8988T (cell line): ENCODE measurements around the gene LRRC9.
A peak's percentile ranks its signal among the peaks of the same experiment; 100 is the strongest.
"Not testable (repeated sequence)": the region's sequence is repeated elsewhere in the genome, so short reads cannot be mapped to it uniquely, and the experiment has no call there.

ENCODE experiments used
- DNase-seq: peaks from one replicate; pipeline ENCODE4 v3.0.0; 2011

LRRC9 gene

DNA sequence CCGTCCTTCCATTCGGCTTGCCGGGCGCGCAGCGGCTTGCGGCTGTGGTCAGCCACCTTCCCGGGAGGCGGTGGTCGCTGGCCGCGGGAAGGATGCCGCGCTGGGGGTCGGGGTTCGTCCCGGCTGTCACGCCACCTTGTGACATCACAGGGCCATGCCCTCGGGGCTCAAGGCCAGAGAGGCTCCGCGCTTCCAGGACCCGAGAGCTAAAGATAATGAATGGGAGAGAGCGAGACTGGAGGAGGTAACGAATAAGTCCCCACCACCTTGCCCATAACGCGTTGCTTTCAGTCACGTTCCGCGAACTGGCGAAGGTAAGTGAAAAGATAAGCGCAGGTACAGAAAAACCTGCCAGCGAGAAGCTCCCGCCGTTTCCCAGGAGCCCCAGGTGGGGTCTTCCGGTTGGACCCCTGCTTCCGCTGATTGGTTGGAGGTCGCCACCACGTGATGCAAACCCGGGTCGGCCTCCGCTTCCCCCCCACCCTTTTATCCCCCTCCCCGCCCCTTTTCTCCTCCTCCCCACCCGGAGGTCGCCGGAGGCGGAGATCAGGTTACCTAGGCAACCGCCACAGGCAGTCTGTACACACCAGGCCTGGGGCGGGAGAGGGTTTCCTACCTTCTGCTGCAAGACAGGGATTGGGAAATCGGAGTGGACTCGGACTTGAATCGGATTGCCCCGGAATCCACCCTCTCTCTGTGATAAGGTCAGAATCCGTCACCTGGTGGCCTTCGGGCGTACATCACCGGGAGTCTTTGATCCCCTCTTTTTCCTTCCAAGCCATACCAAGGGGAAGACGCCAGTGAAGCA is at the start of gene LRRC9:
Gene LRRC9 (plus strand): TSS at position 575 of the 808 bp plus-strand sequence.
- no peak for DNase-seq

DNA sequence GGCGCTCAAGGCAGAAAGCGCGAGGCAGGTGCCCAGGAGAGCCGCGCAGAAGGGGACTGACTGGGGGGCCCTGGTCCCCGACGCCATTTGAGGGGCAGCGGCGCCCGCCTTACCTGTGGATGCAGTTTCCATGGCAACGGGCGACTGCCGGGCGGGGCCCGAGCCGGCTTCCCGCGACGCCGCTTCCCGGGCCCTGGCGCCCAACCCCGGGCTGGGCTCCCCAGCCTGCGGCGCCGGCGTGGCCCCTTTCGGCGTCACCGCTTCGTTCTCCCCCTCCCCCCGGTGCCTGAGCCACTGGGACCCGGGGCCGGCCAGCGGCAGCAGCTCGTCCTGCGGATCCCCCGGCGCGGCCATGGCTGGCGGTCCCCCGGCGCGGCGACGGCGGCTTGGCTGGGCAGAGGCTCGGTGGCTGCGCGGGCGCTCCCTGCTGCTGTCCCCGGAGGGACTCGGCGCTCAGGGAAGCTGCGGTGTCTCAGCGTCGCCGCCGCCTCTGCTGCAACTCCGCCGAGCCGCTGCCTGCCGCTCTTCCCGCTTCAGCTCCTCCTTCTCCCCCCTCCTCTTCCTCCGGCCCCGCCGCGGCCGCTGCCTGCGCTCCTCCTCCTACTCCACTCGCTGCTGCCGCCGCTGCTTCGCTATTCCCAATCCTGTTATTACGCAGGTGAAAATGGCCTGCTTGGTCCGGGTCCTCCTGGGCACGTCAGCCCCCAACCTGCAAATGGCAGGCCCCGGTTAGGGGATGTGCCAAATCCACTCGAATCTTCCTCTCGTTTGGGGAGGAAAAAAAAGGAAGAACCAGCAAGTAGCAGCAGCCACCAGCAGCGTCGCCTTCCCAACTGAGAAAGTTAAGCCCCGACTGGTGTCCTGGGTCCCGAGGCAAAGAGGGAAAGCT is 49.4 kb upstream of the LRRC9 start, which contains the start of gene RTN1:
Gene RTN1 (minus strand): TSS at position 500 of the 889 bp plus-strand sequence. CDS start 146 bp downstream, at position 354.
- peak; percentile 48 for DNase-seq

DNA sequence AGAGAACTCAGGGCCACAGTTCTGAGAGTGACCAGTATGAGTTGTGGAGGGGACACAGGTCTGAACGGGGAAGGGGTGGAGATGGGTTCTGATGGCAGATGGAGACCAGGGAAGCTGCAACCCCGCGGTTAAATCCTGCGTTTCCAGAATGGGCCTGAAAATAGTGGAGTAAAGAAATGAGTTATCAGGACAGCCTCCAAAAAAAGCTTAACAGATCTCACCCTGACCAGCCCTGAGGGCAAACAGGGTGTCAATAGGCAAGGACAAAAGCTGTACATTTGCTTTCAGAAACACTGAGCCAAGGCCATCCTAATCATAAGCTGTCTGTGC is 48.8 kb upstream of the LRRC9 start:
- DNase-seq = no peak

- DNase-seq = no peak
Observed at GRCh38 chr14:59882957-59883356, 37.0 kb upstream of the LRRC9 start.

DNA sequence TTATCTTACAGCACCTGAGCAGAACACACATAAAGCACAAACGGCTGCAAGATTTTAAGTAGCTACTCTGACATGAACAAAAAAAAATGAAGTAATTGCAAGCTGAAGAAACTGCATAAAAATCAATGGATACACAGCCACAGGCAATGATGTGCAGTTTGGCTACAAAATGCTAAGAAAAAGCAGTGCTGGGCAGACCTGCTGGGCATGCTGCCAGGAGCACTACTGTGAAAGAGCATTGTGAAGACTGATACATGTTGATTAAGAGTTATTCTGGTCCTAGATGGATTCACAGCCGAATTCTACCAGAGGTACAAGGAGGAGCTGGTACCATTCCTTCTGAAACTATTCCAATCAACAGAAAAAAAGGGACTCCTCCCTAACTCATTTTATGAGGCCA is 29.3 kb upstream of the LRRC9 start:
- DNase-seq = no peak

DNA sequence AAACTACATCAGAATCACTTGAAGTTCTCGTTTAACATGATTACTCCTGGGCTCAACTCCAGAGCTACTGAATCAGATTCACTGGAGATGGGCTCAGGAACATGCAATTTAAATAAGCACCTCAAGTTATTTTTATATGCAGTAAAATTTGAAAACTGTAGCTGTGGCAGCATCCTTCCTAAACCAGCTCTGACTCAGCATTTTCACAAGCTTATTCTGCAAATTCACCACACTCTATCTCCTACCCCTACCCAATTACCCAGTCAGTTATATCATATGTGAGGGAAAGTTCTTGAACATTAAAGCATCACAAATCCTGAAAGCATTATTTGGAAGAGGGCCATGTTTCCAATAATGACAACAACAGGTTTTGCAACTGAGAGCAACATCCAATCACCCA is 24.2 kb upstream of the LRRC9 start:
- no peak for DNase-seq

GRCh38 chr14:59897757-59898383 is 22.1 kb upstream of the LRRC9 start:
- DNase-seq = no peak

DNA sequence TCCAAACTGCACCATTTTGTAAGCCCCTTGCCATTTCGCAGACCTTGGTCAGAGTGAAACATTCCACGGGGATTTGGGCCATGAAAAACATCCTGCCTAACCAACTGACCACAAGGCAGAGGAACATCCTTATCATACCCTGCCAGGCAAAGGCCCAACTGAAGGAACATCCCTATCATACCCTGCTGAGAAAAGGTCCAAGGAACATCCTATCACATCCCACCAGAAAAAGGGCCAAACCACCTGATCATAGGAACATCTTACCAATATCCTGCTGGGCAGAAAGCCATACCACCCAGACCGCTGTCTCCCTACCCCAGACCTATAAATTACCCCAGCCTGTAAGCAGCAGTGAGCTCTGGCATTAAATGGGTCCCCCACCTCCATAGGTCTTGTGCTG is 19.4 kb upstream of the LRRC9 start:
- DNase-seq = no peak

GRCh38 chr14:59904184-59904583 is 15.8 kb upstream of the LRRC9 start:
- DNase-seq = no peak

DNA sequence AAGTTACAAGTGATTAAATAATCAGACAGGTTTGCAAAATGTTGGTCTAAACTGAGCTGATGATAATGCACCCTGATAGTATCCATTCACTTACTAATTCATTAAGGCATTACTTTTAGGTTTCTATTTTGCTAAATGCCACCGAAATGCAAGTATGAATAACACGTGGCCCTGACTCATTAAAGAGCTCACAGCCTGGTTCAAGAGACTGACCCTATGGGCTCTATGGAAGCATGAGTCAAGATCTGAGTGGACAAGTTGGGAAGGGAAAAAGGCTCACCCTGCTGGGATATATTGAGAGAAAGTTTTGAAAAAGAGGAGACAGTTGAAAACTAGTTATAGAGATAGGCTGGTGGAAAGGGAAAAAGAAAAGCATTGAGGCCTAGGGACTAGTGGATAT is 14.8 kb upstream of the LRRC9 start:
- no peak for DNase-seq

DNA sequence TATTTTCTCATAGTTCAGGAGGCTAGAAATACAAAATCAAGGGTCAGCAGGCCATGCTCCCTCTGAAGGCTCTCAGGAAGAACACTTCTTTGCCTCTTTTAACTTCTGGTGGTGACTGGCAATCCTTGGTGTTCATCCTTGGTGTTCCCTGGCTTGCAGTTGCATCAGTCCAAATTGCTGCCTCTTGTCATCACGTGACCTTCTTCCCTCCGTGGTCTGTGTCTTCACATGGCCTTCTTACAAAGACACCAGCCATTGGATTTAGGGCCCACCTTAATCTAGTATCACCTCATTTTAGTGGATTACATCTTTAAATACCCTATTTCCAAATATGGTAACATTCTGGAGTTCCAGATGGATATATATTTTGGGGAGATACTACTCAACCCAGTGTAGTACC is 7.5 kb upstream of the LRRC9 start:
- DNase-seq = no peak

DNA sequence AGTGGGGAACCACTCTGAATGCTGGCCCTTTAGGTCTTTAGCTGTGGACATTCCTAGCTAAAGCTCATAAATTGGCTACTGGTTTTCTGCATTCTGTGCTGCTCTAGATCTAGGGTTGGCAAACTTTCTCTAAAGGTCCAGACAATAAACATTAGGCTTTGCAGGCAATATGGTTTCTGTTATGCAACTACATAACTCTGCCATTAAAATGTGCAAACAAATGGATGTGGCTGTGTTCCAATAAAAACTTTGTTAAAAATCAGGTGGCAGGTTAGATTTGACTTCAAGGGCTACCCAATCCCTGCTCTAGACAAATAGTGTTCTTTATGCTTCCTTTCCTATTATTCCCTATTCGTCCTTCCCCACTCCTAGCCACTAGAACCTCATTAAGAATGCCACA is 6.8 kb upstream of the LRRC9 start:
- no peak for DNase-seq

- peak; percentile 29 for DNase-seq
Observed at GRCh38 chr14:59918824-59919569, 947 bp upstream of the LRRC9 start.

DNA sequence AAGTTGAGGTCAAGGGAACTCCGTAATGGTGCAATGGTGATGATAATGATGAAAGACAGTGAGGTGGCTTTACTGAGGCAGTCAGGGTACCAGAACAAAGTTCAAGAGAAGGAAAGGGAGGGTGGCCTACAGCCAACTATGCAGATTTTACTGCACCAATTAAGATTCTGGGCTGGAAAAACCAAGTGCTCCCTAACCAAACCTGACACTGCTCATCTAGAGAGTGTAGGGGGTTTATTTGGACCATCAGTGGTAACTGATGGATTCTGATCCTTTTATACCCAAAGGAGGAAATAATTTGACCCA is 387 bp downstream of the LRRC9 start:
- DNase-seq = no peak

GRCh38 chr14:59925797-59926196 is 5.9 kb downstream of the LRRC9 start:
- DNase-seq = no peak

GRCh38 chr14:59926534-59926933 is 6.6 kb downstream of the LRRC9 start:
- DNase-seq = no peak

DNA sequence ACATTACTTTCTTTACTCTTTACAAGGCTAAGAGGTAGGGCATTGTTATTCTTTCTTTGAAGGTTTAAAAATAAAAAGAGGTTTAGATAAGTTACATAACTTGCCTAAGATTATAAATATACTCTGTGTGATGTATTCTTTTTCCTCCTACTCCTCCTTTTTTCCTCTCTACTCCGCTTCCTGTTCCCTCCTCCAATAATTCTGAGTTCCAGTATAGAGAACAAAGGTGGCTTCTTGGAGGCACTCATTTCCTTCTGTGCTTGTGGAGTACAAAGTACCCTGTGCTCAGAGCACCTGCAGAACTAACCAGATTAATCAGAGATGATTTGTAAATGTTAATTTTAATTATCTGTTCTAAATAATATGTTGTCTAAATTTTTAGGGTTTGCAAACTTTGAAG is 11.3 kb downstream of the LRRC9 start:
- DNase-seq = no peak

DNA sequence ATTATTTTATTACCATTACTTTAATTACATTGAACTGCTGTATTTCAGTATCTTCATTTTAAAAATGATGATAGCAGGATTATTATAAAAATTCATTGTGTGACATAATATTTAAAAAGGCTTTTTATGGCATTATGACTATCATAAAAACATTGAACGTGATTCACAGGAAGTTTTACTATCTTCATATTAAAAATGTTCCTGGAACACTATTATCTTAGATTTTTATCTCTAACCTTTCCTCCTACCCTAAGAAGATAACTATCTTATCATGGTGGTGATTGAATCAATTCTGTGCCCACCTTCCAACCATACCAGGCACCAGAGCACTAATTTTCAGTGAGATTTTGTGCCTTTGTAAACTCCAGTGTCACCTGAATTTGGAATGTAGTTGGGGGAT is 16.2 kb downstream of the LRRC9 start:
- no peak for DNase-seq

DNA sequence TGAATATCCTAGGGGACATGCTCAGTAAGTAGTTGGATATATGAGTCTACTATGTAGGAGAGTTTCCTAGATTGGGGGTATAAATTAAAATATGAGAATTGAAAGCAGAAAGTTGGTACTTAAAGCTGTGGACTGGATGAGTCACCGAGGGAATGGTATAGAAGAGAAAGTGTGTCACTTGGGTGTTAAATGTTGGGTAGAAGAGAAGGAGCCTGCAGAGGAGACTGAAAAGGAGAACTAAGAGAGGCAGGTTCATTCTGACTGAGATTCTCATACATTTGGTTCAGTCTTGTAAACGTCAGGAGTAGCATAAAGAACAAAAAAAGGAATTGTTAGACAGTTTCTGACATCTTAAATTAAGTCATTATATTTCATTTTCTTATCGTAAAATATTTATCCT is 19.9 kb downstream of the LRRC9 start:
- DNase-seq = no peak

- DNase-seq = not testable (repeated sequence)
Observed at GRCh38 chr14:59942296-59942862, 22.4 kb downstream of the LRRC9 start.

GRCh38 chr14:59944909-59945308 is 25.0 kb downstream of the LRRC9 start:
- DNase-seq = no peak

DNA sequence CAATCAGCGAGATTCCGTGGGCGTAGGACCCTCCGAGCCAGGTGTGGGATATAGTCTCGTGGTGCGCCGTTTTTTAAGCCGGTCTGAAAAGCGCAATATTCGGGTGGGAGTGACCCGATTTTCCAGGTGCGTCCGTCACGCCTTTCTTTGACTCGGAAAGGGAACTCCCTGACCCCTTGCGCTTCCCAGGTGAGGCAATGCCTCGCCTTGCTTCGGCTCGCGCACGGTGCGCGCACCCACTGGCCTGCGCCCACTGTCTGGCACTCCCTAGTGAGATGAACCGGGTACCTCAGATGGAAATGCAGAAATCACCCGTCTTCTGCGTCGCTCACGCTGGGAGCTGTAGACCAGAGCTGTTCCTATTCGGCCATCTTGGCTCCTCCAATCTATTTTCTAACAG is 32.2 kb downstream of the LRRC9 start:
- not testable (repeated sequence) for DNase-seq

- not testable (repeated sequence) for DNase-seq
Observed at GRCh38 chr14:59957890-59958289, 37.9 kb downstream of the LRRC9 start.
